Hepatocyte (in vitro differentiated cells): ENCODE results near the gene NPHP4. TPM values are rescaled to one million over a fixed set of nuclear protein-coding genes. Genes with fewer than 3 reads are reported as not detected.

Experiments used
- DNase-seq: peaks from one replicate; pipeline ENCODE4 v3.0.0-alpha.2; 2016; ENCODE audit warnings: low spot score
- H2AFZ ChIP-seq: fragments of 200-600 bp; sonication (generic); 2 replicates; pipeline ENCODE4 v1.6.0; 2016; ENCODE audit warnings: antibody characterized with exemption, mild to moderate bottlenecking
- H3K27ac ChIP-seq: fragments of 200-600 bp; sonication (generic); 2 replicates; pipeline ENCODE4 v1.5.1; 2016; ENCODE audit warnings: mild to moderate bottlenecking
- H3K27me3 ChIP-seq: fragments of 200-600 bp; sonication (generic); 2 replicates; pipeline ENCODE4 v1.6.1; 2016
- H3K36me3 ChIP-seq: fragments of 200-600 bp; sonication (generic); replicated peaks from 2 replicates; pipeline ENCODE4 v1.5.1; 2016; ENCODE audit warnings: low read depth; ENCODE audit not compliant: insufficient read depth
- H3K4me1 ChIP-seq: fragments of 200-600 bp; sonication (generic); 2 replicates; pipeline ENCODE4 v1.5.1; 2016; ENCODE audit warnings: mild to moderate bottlenecking, moderate library complexity; ENCODE audit not compliant: insufficient read depth
- H3K4me2 ChIP-seq: fragments of 200-600 bp; sonication (generic); 2 replicates; pipeline ENCODE4 v1.6.0; 2016
- H3K4me3 ChIP-seq: fragments of 200-600 bp; sonication (generic); 2 replicates; pipeline ENCODE4 v1.5.1; 2016; ENCODE audit warnings: mild to moderate bottlenecking
- H3K79me2 ChIP-seq: fragments of 200-600 bp; sonication (generic); 2 replicates; pipeline ENCODE4 v1.6.0; 2017; ENCODE audit warnings: mild to moderate bottlenecking
- H3K9me2 ChIP-seq: fragments of 200-600 bp; sonication (generic); replicated peaks from 2 replicates; pipeline ENCODE4 v1.6.0; 2017; ENCODE audit warnings: mild to moderate bottlenecking; ENCODE audit not compliant: insufficient read depth
- H3K9me3 ChIP-seq: fragments of 200-600 bp; sonication (generic); 2 replicates; pipeline ENCODE4 v1.5.1; 2016; ENCODE audit warnings: low read depth, mild to moderate bottlenecking
- H4K20me1 ChIP-seq: fragments of 200-600 bp; sonication (generic); 2 replicates; pipeline ENCODE4 v1.6.0; 2016; ENCODE audit warnings: mild to moderate bottlenecking; ENCODE audit not compliant: insufficient read depth, poor library complexity, severe bottlenecking
- CTCF ChIP-seq: fragments of 200-600 bp; sonication (generic); IDR thresholded peaks from 2 replicates; pipeline ENCODE4 v1.5.1; 2016; ENCODE audit warnings: antibody characterized with exemption, mild to moderate bottlenecking; ENCODE audit not compliant: poor library complexity
- EZH2 ChIP-seq: fragments of 200-600 bp; sonication (generic); IDR thresholded peaks from 2 replicates; pipeline ENCODE4 v1.6.1; 2016; ENCODE audit warnings: antibody characterized with exemption, mild to moderate bottlenecking, borderline replicate concordance
- EZH2phosphoT487 ChIP-seq: fragments of 200-600 bp; sonication (generic); IDR thresholded peaks from one replicate; pipeline ENCODE4 v1.6.1; 2018; ENCODE audit warnings: antibody characterized with exemption, mild to moderate bottlenecking, low read depth, moderate library complexity; ENCODE audit not compliant: unreplicated experiment, severe bottlenecking
- WGBS: methylation state at CpG from one replicate; pipeline ENCODE4 v1.1.6; 2016; ENCODE audit warnings: low lambda C conversion rate; ENCODE audit errors: missing lambda C conversion rate; 5-methylcytosine and 5-hydroxymethylcytosine counted together
- polyA plus RNA-seq: library from polyadenylated mRNA; unstranded; fragments of >200 nt; fragmentation: Nextera tagmentation; extraction: Ambion mirVana; gene quantifications from 2 replicates; pipeline ENCODE4 v1.2.1, GENCODE V29; 2016
- total RNA-seq: library from RNA; depleted of rRNA; stranded (reverse); fragments of >200 nt; gene quantifications from 2 replicates; pipeline ENCODE4 v1.2.3, GENCODE V29; 2014

The NPHP4 gene
- total and polyA plus RNA-seq, 2 experiments from 2014 or later, result 5.6 to 6.0 TPM

- no peaks in the 10 kb centered on the region for H3K9me2 ChIP-seq
- no peaks in the 10 kb centered on the region for H3K27me3 ChIP-seq
- no peak overlapping the region for H3K27ac ChIP-seq
- H3K4me3 ChIP-seq, result no peak overlapping the region
- no peaks in the 10 kb centered on the region for H3K36me3 ChIP-seq
- H4K20me1 ChIP-seq, result no peaks in the 10 kb centered on the region
- 80% methylated on average over 13 of the region's 13 CpGs for WGBS
- TF ChIP-seq EZH2phosphoT487 (no peak), CTCF (peak; percentile 15), EZH2 (no peak)
- no peaks in the 10 kb centered on the region for H3K4me1 ChIP-seq
- H3K79me2 ChIP-seq, result no peaks in the 10 kb centered on the region
- no peak overlapping the region for H2AFZ ChIP-seq
- no peak overlapping the region for H3K4me2 ChIP-seq
- no peak for DNase-seq
- no peaks in the 10 kb centered on the region for H3K9me3 ChIP-seq
Observed at GRCh38 chr1:5888606-5889211, 103.5 kb downstream of the NPHP4 start.

- Histone ChIP-seq H3K4me2 (no peak overlapping the region), H3K4me3 (no peak overlapping the region), H3K79me2 (no peaks in the 10 kb centered on the region), H3K9me2 (no peaks in the 10 kb centered on the region), H3K36me3 (no peaks in the 10 kb centered on the region), H2AFZ (no peak overlapping the region), H4K20me1 (no peaks in the 10 kb centered on the region), H3K4me1 (no peaks in the 10 kb centered on the region), H3K9me3 (no peaks in the 10 kb centered on the region), H3K27ac (no peak overlapping the region), H3K27me3 (no peaks in the 10 kb centered on the region)
- WGBS, result 100% methylated on average over 10 of the region's 15 CpGs
- no peak for DNase-seq
- no peak for TF ChIP-seq EZH2phosphoT487
- TF ChIP-seq CTCF, result no peak
- no peak for TF ChIP-seq EZH2
Observed at GRCh38 chr1:5887971-5888361, 104.3 kb downstream of the NPHP4 start.

GRCh38 chr1:5887349-5887970, 104.8 kb downstream of the NPHP4 start:
- H2AFZ ChIP-seq, result no peak overlapping the region
- H3K27me3 ChIP-seq, result no peaks in the 10 kb centered on the region
- no peak for TF ChIP-seq CTCF
- no peak for TF ChIP-seq EZH2phosphoT487
- no peak for TF ChIP-seq EZH2
- H3K9me3 ChIP-seq, result no peaks in the 10 kb centered on the region
- H3K4me1 ChIP-seq, result no peaks in the 10 kb centered on the region
- no peaks in the 10 kb centered on the region for H4K20me1 ChIP-seq
- H3K27ac ChIP-seq, result no peak overlapping the region
- DNase-seq, result no peak
- no peaks in the 10 kb centered on the region for H3K9me2 ChIP-seq
- 96% methylated on average over 23 of the region's 23 CpGs for WGBS
- no peaks in the 10 kb centered on the region for H3K36me3 ChIP-seq
- no peaks in the 10 kb centered on the region for H3K79me2 ChIP-seq
- H3K4me2 ChIP-seq, result no peak overlapping the region
- H3K4me3 ChIP-seq, result no peak overlapping the region
